Lower leg skin (tissue), 3 donors: ENCODE measurements around the gene CD34.

Experiments used
- POLR2A ChIP-seq, 2 donors: fragments of 450-650 bp; IDR thresholded peaks; one replicate each; pipeline ENCODE4 v1.6.1; 2016 to 2017; ENCODE audit warnings: antibody characterized with exemption in 2 of 2, mild to moderate bottlenecking in 1 of 2, moderate library complexity in 1 of 2
- TF ChIP-seq, protein P1 (sequence below), 3 donors: fragments of 450-650 bp; IDR thresholded peaks; one replicate each; pipeline ENCODE4 v1.5.1; 2016; ENCODE audit warnings: antibody characterized with exemption in 3 of 3, mild to moderate bottlenecking in 3 of 3, moderate library complexity in 2 of 3

DNA sequence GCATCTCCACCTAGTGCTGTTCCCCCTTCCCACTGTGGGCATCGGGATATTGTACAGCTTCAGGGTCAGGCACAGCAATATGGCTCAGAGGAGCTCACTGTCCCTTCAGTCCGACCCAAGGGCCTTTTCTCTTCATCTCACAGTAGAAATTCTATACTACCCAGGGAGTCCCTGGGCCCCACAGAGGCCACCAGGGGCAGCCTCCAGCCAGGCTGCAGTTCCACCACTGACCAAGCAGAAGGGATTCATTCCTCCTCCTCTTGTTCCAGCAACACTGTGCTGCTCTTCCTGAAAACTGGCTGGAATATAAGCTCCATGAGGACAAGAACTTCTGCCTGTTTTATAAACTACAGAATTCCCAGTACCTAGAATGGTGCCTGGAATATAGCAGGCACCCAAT is 70.5 kb downstream of the CD34 start:
- TF ChIP-seq, protein P1, sequence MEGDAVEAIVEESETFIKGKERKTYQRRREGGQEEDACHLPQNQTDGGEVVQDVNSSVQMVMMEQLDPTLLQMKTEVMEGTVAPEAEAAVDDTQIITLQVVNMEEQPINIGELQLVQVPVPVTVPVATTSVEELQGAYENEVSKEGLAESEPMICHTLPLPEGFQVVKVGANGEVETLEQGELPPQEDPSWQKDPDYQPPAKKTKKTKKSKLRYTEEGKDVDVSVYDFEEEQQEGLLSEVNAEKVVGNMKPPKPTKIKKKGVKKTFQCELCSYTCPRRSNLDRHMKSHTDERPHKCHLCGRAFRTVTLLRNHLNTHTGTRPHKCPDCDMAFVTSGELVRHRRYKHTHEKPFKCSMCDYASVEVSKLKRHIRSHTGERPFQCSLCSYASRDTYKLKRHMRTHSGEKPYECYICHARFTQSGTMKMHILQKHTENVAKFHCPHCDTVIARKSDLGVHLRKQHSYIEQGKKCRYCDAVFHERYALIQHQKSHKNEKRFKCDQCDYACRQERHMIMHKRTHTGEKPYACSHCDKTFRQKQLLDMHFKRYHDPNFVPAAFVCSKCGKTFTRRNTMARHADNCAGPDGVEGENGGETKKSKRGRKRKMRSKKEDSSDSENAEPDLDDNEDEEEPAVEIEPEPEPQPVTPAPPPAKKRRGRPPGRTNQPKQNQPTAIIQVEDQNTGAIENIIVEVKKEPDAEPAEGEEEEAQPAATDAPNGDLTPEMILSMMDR (IDR thresholded peaks at IDR 0.05) = no peak
- TF ChIP-seq POLR2A (IDR thresholded peaks at IDR 0.05) = no peak
